Islet precursor cell (in vitro differentiated cells): ENCODE data around the gene VKORC1.

Experiments used
- DNase-seq: peaks from one replicate; pipeline ENCODE4 v3.0.0-alpha.2; 2018

Gene VKORC1

DNA sequence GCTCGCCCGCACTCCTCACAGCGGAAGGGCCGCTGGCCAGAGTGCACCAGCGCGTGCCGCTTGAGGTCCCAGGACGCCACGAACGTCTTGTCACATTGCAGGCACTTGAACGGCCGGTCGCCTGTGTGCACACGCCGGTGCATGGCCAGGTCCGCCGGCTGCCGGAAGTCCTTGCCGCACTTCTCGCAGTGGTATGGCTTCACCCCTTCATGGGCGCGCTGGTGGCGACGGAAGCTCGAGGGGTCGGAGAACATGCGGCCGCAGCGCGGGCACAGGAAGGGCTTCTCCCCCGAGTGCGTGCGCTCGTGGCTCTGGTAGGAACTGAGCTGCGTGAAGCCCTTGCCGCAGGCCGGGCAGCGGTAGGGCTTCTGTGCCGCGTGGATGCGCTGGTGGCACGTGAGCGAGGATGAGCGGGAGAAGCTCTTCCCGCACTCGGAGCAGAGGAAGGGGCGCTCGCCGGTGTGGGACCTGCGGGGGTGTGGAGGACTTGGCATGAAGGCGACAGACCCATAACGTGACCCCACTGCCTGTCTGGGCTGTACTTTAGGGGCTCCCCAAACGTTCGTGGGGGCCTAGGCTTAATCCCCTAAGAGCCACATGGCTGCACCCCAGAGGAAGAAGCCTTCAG, 32.7 kb downstream of the VKORC1 start:
- no peak for DNase-seq

DNA sequence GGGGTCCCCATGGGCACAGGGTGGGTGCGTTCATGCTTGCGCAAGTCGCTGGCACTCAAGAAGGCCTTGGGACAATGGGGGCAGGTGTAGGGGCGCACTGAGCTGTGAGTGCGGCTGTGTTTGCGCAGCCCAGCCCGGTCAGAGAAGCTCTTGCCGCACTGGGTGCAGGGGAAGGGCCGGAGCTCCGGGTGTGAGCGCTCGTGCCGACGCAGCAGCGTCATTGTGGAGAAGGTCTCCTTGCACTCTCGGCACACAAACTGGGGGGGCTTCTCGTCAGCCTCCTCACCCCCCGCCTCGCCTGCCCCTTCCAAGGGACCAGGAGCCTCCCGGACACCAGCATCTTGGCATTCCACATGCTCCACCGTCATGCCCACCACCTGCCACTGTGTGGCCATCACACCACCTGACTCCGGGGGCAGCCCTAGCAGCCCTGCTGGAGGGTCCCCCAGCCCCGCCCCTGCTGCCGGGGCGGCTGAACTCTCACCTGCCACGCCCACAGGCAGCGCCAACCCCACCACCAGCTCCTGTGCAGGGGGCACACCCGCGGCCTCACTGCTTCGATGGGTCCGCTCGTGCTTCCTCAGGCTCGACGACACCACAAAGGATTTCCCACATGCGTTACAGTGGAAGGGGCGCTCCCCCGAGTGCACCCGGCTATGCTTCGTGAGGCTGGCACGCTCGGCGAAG, 33.3 kb downstream of the VKORC1 start:
- no peak for DNase-seq

DNA sequence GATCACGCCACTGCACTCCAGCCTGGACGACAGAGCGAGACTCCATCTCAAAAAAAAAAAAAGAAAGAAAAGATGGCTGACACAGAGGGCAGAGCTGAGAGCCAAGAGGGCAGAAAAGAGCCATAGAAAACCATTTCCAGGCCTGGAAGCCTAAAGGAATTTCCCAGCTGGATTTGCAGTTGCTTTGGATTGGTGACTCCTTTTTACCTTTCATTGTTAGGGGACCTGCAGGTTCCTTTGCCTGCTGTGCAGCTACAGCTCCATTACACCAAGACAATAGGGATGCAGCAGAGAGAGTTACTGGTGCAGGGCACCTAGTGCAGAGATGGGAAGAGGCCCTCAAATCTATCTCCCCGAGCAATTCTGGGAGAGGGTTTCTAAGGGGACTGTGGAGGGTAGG, 39.0 kb downstream of the VKORC1 start:
- DNase-seq = no peak

DNA sequence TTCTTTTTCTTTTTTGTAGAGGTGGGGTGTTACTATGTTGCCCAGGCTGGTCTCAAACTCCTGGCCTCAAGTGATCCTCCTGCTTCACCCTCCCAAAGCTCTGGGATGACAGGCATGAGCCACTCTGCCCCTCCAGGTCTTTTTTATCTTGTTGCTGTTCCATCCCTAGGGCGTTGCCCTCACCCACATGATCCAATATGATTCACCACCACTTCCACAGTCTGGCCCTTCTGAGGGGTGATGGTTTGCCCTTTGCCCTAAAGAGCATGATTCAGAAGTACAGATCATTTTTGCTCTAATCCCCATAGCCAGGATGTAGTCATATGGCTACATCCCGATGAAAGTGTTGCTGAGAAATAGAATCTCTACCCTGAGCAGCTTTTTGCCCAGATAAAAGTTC, 42.5 kb downstream of the VKORC1 start:
- no peak for DNase-seq

DNA sequence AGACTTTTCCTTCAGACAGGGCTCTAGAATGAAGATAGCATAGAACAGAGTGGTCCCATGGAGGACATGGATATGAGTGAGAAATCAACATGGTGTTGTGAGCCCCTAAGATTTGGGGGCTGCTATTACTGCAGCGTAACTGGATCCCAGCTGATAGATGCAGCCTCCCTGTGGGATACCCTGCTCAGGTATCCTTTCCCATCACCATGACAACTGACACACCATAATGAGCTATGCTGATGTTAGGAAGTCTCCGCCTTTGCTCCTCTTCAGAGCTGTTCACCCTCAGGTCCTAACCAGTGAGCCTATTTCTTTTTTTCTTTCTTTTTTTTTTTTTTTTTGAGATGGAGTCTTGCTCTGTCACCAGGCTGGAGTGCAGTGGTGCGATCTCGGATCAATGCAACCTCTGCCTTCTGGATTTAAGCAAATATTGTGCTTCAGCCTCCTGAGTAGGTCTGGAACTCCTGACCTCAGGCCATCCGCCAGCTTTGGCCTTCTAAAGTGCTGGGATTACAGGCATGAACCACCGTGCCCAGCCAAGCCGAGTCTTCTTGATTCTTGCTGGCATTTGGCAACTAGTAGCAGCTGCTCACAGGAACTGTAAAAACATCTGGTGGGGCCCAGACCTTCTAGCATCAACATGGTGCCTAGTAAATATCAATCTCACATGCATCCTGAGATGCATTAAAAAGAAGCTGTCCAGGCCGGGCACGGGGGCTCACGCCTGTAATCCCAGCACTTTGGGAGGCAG, 44.1 kb downstream of the VKORC1 start:
- no peak for DNase-seq

DNA sequence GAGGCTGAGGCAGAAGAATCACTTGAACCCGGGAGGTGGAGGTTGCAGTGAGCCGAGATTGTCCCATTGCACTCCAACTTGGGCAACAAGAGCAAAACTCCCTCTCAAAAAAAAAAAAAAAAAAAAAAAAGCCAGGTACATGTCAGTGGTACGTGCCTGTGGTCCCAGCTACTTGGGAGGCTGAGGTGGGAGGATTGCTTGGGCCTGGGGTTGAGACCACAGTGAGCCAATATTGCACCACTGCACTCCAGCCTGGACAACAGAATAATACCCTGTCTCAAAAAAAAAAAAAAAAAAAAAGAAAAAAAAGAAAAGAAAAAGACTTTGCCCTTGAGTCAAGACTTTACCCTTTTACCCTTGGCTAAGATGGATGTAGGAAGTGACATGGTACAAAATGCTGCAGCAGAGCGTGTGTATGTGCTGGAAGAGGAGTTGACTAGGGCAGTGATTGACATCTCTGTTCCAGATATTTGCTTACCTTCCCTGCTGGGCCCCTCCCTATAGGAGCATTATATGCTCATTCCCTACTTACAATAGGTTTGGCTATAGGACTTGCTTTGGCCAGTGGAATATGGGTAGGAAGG, 50.6 kb downstream of the VKORC1 start:
- DNase-seq = no peak

DNA sequence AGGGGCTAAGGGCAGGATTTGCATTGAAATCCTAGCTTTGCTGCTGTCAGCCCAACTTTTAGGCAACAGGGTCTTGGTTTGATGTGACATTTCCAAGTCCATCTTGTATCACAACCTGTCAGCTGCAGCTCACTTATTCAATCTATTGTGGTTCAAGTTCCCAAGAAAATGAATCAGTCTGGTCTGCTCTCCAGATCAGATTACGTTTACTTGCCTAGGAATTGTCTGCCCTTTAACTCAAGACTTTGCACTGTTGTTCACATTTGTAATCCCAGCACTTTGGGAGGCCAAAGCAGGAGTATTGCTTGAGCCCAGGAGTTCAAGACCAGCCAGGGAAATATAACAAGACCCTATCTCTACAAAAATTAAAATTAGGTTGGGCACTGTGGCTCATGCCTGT, 51.2 kb downstream of the VKORC1 start:
- no peak for DNase-seq

DNA sequence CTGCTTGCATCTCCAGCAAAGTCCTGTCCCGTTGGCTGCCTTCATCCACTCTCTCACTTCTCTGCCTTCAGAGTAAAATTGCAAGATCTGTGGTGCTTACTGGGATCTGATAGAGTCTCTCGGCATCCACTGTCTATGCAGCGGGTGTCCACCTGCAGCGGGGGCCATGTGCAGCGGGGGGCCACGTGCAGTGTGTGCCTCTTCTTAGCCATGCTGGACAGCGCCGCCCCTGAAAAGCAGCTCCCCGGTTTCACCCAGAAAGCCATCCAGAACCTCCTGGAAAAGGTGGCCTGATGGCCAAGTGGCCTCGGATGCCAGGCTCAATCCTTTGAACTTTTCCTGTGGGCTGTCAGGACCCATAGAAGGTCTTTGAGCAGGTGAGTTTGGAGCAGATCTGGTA, 51.7 kb downstream of the VKORC1 start:
- no peak for DNase-seq
